SU-DHL-6 (cell line): Measurements from ENCODE around the gene CDNF.

Source experiments
- CTCF ChIP-seq: fragments of 200-600 bp; sonication (generic); IDR thresholded peaks from one replicate; pipeline ENCODE4 v1.5.1; 2017; ENCODE audit warnings: antibody characterized with exemption, mild to moderate bottlenecking, low read length, moderate library complexity; ENCODE audit not compliant: insufficient read depth, poor library complexity, severe bottlenecking
- EZH2phosphoT487 ChIP-seq: fragments of 200-600 bp; sonication (generic), shearing (Covaris generic); conservative IDR thresholded peaks from 2 replicates; pipeline ENCODE4 v1.6.1; 2018; ENCODE audit warnings: mild to moderate bottlenecking, antibody characterized with exemption, low read length, moderate library complexity, mixed read lengths

DNA sequence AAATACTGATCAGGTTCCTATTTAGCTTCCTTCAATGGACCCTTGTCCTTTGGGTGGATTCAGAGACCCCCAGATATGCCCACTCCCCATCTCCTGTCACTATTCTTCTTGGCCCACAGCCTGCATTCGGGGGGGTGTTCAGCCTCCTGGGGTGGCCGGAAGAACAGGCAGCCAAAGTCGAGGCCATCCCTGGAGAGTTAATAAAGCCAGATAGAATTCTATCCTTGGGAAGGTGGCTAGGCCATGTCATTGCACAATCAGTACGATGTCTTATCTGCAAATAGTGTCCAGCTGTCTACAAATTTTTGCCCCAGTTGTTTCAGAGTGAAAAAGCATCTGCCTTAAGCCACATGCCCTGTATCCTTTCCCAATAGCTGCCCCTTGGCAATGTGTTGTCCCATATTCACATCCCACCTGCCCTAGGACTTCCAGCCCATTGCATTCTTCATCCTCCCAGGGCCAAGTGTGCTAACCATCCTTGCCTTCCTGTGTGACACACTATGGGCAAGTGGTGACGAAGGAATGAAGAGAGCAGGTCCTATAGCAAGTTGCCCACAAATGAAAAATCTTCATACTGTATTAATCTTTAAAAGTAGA, 53.3 kb downstream of the CDNF start:
- no peak for TF ChIP-seq CTCF
- no peak for TF ChIP-seq EZH2phosphoT487
